ENCODE data around the gene NMNAT2.

Gene NMNAT2

GRCh38 chr1:183291216-183291762 is 126.9 kb downstream of the NMNAT2 start:
- no peak for TF ChIP-seq POLR2AphosphoS5 (IDR thresholded peaks at IDR 0.05; ENCODE audit: low read depth, low read length)
- TF ChIP-seq TAF1 (IDR thresholded peaks at IDR 0.05; ENCODE audit: borderline replicate concordance, insufficient read depth, low read length), result no peak
- no peak for TF ChIP-seq FOXP2 (optimal IDR thresholded peaks at IDR 0.05; ENCODE audit: borderline replicate concordance, extremely low read depth, extremely low read length, insufficient read depth)
- TF ChIP-seq SIN3A (IDR thresholded peaks at IDR 0.05; ENCODE audit: borderline replicate concordance, insufficient read depth, low read length), result no peak
- TF ChIP-seq REST (IDR thresholded peaks at IDR 0.05; ENCODE audit: insufficient read depth in 1 of 2, low read depth in 2 of 2, low read length in 2 of 2), result no peak

- TF ChIP-seq REST (IDR thresholded peaks at IDR 0.05; ENCODE audit: insufficient read depth in 1 of 2, low read depth in 2 of 2, low read length in 2 of 2), result no peak
- no peak for TF ChIP-seq TAF1 (IDR thresholded peaks at IDR 0.05; ENCODE audit: borderline replicate concordance, insufficient read depth, low read length)
- no peak for TF ChIP-seq POLR2AphosphoS5 (IDR thresholded peaks at IDR 0.05; ENCODE audit: low read depth, low read length)
- no peak for TF ChIP-seq SIN3A (IDR thresholded peaks at IDR 0.05; ENCODE audit: borderline replicate concordance, insufficient read depth, low read length)
- no peak for TF ChIP-seq FOXP2 (optimal IDR thresholded peaks at IDR 0.05; ENCODE audit: borderline replicate concordance, extremely low read depth, extremely low read length, insufficient read depth)
These were observed 127.6 kb downstream of the NMNAT2 start for GRCh38 chr1:183290628-183291027.

- TF ChIP-seq TAF1 (IDR thresholded peaks at IDR 0.05; ENCODE audit: borderline replicate concordance, insufficient read depth, low read length) (no peak), SIN3A (IDR thresholded peaks at IDR 0.05; ENCODE audit: borderline replicate concordance, insufficient read depth, low read length) (no peak), POLR2AphosphoS5 (IDR thresholded peaks at IDR 0.05; ENCODE audit: low read depth, low read length) (no peak), REST (IDR thresholded peaks at IDR 0.05; ENCODE audit: insufficient read depth in 1 of 2, low read depth in 2 of 2, low read length in 2 of 2) (no peak), FOXP2 (optimal IDR thresholded peaks at IDR 0.05; ENCODE audit: borderline replicate concordance, extremely low read depth, extremely low read length, insufficient read depth) (no peak)
These were observed 129.1 kb downstream of the NMNAT2 start for GRCh38 chr1:183289051-183289496.

- TF ChIP-seq REST (IDR thresholded peaks at IDR 0.05; ENCODE audit: insufficient read depth in 1 of 2, low read depth in 2 of 2, low read length in 2 of 2) (no peak), SIN3A (IDR thresholded peaks at IDR 0.05; ENCODE audit: borderline replicate concordance, insufficient read depth, low read length) (no peak), FOXP2 (optimal IDR thresholded peaks at IDR 0.05; ENCODE audit: borderline replicate concordance, extremely low read depth, extremely low read length, insufficient read depth) (no peak), POLR2AphosphoS5 (IDR thresholded peaks at IDR 0.05; ENCODE audit: low read depth, low read length) (no peak), TAF1 (IDR thresholded peaks at IDR 0.05; ENCODE audit: borderline replicate concordance, insufficient read depth, low read length) (no peak)
These were observed 129.6 kb downstream of the NMNAT2 start for GRCh38 chr1:183288583-183288982.

All from PFSK-1 (cell line).